ENCODE measurements around the gene SHB.

Gene SHB

DNA sequence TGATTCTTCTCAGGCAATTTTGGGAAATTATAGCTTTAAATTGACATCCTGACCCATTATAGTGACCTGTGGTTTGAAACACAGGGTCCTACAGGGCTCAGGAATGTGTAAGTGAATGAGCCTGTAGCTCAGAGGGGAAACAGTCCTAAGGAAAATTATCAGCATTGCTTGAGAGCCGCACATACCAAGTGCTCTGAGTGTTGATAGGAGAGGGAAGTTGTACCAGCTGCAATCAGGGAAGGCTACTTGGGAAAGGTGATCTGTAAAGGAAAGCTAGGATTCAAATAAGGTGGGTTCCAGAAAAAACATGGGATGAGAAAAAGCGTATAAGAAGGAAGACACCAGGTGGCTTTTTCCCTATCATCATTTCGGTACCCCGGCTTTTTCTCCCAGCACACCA, 160.7 kb downstream of the SHB start:
- no peak for DNase-seq (ENCODE audit: extremely low read depth, insufficient read length)

DNA sequence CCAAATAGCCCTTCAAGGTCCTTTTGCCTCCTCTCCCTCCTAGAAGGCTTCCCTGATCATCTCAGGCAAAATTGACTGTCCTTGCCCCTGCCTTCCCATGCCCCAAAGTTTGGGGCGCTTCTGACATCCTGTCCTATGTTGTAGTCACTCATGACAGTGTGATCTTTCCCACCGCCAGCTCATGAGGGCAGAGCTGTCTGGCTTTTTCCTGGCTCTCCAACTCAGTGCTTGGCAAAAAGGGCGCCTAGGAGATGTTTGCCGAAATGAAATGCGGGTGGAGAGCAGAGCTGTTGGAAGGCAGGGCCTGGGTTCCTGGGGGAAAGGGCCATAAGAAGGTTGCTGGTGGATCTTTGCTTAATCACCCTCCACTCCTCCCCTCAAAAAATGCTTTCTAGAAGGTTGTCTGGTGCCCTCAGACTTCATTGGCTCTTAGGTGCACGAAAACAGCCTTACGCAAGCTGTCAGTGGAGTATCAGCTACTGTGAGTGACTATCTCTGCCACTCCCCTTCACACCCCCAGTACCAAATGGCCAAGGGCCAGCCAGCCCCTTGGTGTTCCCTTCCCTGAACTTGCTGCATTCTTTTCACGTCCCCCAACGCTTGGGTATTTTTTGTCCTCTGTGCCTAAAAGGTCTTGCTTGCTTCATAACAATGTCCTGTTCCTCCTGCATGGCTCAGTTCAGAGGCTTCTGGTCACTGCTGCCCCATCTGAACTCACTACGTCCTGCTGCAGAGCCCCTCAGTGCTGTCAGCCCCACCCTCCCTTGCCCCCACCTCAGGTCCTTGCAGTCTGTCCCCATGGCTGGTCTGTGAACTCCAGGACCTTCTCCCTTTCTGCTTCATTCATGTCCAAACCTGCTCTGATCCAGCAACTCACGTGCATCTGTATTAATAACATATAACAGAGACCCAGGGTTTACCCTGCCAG, 162.5 kb downstream of the SHB start:
- no peaks in the 10 kb centered on the region for H3K36me3 ChIP-seq (ENCODE audit: control insufficient read depth, insufficient read depth, low read length)
- no peaks in the 10 kb centered on the region for H3K27me3 ChIP-seq (replicated peaks; ENCODE audit: control insufficient read depth, insufficient read depth, low read length)
- no peak overlapping the region for H3K4me3 ChIP-seq (replicated peaks; ENCODE audit: low read depth, low read length)
- no peak for TF ChIP-seq CTCF (IDR thresholded peaks at IDR 0.05; ENCODE audit: insufficient read depth, low read length, poor library complexity, severe bottlenecking)
- no peak for DNase-seq (ENCODE audit: extremely low read depth, insufficient read length)

More for the DNA sequence above, 160.7 kb downstream of the SHB start:
- Histone ChIP-seq H3K4me3 (replicated peaks; ENCODE audit: low read depth, low read length) (no peak overlapping the region), H3K27me3 (replicated peaks; ENCODE audit: control insufficient read depth, insufficient read depth, low read length) (no peaks in the 10 kb centered on the region), H3K36me3 (ENCODE audit: control insufficient read depth, insufficient read depth, low read length) (no peaks in the 10 kb centered on the region)
- no peak for TF ChIP-seq CTCF (IDR thresholded peaks at IDR 0.05; ENCODE audit: insufficient read depth, low read length, poor library complexity, severe bottlenecking)

DNA sequence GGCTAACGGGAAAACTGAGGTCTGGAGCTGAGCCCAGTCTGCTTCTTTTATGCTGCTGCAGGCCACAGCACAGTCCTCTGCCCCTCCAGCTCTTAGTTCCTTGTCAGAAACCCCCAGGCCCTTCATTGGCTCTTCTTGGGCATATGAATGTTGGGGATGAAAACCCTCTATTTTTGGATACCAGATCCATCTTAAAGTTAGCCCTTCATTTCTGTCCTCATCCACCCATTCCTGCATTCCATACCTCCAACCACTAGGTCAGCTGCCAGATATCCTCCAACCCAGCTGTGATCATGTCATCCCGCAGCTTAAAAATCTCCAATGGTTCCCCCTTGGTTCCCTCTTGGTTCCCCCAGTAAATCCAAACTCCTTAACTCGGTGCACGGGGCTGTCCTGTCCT, 163.3 kb downstream of the SHB start:
- Histone ChIP-seq H3K27me3 (replicated peaks; ENCODE audit: control insufficient read depth, insufficient read depth, low read length) (no peaks in the 10 kb centered on the region), H3K36me3 (ENCODE audit: control insufficient read depth, insufficient read depth, low read length) (no peaks in the 10 kb centered on the region), H3K4me3 (replicated peaks; ENCODE audit: low read depth, low read length) (no peak overlapping the region)
- DNase-seq (ENCODE audit: extremely low read depth, insufficient read length), result no peak
- no peak for TF ChIP-seq CTCF (IDR thresholded peaks at IDR 0.05; ENCODE audit: insufficient read depth, low read length, poor library complexity, severe bottlenecking)

DNA sequence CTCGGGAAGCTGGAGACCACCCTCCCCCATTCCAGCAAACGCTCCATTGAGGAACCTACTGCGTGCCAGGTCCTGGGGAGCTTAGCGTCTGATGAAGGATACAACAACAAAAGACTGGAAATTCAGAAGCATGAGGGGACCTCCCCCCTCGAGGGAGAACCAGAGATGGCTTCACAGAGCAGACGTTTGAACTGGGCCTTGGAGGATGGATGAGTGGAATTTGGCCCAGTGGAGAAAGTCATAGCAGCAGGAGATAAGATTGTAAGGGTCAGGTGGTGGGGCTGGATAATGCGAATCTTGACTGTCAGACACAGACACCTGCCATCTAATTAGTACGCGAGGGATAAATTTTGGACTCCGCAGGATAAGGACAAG, 163.9 kb downstream of the SHB start:
- Histone ChIP-seq H3K4me3 (replicated peaks; ENCODE audit: low read depth, low read length) (no peak overlapping the region), H3K27me3 (replicated peaks; ENCODE audit: control insufficient read depth, insufficient read depth, low read length) (no peaks in the 10 kb centered on the region), H3K36me3 (ENCODE audit: control insufficient read depth, insufficient read depth, low read length) (no peaks in the 10 kb centered on the region)
- TF ChIP-seq CTCF (IDR thresholded peaks at IDR 0.05; ENCODE audit: insufficient read depth, low read length, poor library complexity, severe bottlenecking), result no peak
- DNase-seq (ENCODE audit: extremely low read depth, insufficient read length), result no peak

- no peak for TF ChIP-seq CTCF (IDR thresholded peaks at IDR 0.05; ENCODE audit: insufficient read depth, low read length, poor library complexity, severe bottlenecking)
- H3K4me3 ChIP-seq (replicated peaks; ENCODE audit: low read depth, low read length), result peak overlapping the region; percentile 71
- DNase-seq (ENCODE audit: extremely low read depth, insufficient read length), result no peak
- no peaks in the 10 kb centered on the region for H3K27me3 ChIP-seq (replicated peaks; ENCODE audit: control insufficient read depth, insufficient read depth, low read length)
- H3K36me3 ChIP-seq (ENCODE audit: control insufficient read depth, insufficient read depth, low read length), result no peaks in the 10 kb centered on the region
Observed at GRCh38 chr9:37904445-37905130, 164.4 kb downstream of the SHB start.

Data from GM06990 (cell line).